ENCODE results near the gene MPP1. TPM values are rescaled to one million over a fixed set of nuclear protein-coding genes. Genes with fewer than 3 reads are reported as not detected.

MPP1 gene
- polyA plus RNA-seq, 1 experiment: 14.2 TPM

DNA sequence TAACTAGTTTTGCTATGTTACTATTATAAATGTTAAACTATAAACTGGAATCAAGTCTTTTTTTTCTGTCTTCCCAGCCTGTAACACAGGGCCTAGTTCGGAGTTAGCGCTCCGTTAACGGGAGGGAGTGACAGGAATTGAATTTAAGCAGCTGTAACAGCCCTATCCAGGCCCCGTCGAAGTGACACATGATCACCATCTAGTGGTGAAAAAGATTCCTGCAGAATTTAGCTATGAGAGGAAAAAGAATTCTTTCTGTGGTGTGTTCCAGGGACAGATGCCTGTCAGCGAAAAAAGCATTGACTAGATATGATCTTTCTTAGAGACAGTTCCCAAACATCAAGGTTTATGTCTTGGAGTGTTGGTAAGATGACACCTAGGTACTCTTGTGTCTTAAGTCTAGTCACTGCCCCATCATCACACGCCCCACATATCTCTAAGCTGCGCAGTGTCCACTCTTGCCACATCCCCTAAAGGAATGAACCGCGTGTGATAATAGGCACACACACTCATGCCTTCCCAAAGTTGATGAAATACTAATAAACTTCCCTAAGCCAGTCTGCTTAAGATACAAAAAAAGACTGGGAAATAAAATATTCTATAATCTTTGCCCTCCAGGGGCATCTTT is 56.5 kb downstream of the MPP1 start:
- no peaks in the 10 kb centered on the region for H3K36me3 ChIP-seq (ENCODE audit: control insufficient read depth, insufficient read depth, low read length)
- H3K27me3 ChIP-seq (ENCODE audit: control insufficient read depth, insufficient read depth, low read length): peaks cover 10% of the 10 kb centered on the region
- ChIA-PET CTCF (interaction anchor here (0.6 to 2.4 kb wide), 16 partner anchors 10 to 153 kb away, joined by 3 to 9 read pairs (median 4); partner anchors contain the start of gene DKC1), POLR2A (no interaction called here)
- TF ChIP-seq CTCF (IDR thresholded peaks at IDR 0.05; ENCODE audit: insufficient read depth, low read depth, low read length): peak; percentile 66
- no peak overlapping the region for H3K4me3 ChIP-seq (ENCODE audit: low read depth, low read length)
- DNase-seq (ENCODE audit: low read depth): no peak

DNA sequence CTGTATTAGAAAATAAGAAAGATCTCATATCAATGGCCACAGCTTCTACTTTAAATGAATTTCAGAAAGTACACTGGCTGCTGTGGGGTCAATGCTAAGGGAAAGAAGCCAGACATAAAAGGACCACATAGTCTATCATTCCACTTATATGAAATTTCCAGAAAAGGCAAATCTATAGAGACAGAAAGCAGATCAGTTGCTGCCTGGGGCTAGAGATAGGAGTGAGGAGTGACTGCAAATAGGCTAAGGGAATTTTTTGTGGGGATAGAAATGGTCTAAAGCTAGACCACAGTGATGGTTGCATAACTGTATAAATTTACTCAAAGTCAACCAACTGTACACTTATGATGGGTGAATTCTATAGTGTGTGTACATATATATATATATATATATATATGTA is 62.7 kb downstream of the MPP1 start:
- H3K4me3 ChIP-seq (ENCODE audit: low read depth, low read length): no peak overlapping the region
- TF ChIP-seq CTCF (IDR thresholded peaks at IDR 0.05; ENCODE audit: insufficient read depth, low read depth, low read length): no peak
- H3K27me3 ChIP-seq (ENCODE audit: control insufficient read depth, insufficient read depth, low read length): no peaks in the 10 kb centered on the region
- ChIA-PET CTCF (no interaction called here), POLR2A (no interaction called here)
- no peaks in the 10 kb centered on the region for H3K36me3 ChIP-seq (ENCODE audit: control insufficient read depth, insufficient read depth, low read length)
- no peak for DNase-seq (ENCODE audit: low read depth)

DNA sequence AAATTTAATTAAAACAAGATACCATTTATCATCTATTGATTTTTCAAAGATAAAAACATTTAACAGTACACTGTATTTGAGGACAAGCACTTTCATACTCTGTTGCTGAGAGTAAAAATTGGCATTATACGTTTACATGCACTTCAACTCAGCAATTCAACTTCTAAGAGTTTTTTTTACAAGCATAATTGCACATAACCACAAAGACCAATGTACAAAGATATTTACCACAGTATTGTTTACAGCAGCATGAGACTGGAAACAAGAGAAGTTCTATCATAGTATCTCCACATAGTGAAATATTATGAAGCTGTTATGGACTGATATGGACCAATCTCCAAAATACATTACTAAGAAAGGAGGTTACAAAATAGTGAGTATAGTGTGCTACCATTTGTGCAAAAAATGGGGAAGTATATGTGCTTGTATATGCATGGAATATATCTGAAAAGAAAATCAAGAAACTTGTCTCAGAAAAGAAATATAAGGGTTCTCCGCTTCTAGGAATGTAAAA is 65.3 kb downstream of the MPP1 start:
- DNase-seq (ENCODE audit: low read depth): no peak
- Histone ChIP-seq H3K36me3 (ENCODE audit: control insufficient read depth, insufficient read depth, low read length) (no peaks in the 10 kb centered on the region), H3K4me3 (ENCODE audit: low read depth, low read length) (no peak overlapping the region), H3K27me3 (ENCODE audit: control insufficient read depth, insufficient read depth, low read length) (no peaks in the 10 kb centered on the region)
- CTCF ChIA-PET: no interaction called here
- POLR2A ChIA-PET: no interaction called here
- no peak for TF ChIP-seq CTCF (IDR thresholded peaks at IDR 0.05; ENCODE audit: insufficient read depth, low read depth, low read length)

DNA sequence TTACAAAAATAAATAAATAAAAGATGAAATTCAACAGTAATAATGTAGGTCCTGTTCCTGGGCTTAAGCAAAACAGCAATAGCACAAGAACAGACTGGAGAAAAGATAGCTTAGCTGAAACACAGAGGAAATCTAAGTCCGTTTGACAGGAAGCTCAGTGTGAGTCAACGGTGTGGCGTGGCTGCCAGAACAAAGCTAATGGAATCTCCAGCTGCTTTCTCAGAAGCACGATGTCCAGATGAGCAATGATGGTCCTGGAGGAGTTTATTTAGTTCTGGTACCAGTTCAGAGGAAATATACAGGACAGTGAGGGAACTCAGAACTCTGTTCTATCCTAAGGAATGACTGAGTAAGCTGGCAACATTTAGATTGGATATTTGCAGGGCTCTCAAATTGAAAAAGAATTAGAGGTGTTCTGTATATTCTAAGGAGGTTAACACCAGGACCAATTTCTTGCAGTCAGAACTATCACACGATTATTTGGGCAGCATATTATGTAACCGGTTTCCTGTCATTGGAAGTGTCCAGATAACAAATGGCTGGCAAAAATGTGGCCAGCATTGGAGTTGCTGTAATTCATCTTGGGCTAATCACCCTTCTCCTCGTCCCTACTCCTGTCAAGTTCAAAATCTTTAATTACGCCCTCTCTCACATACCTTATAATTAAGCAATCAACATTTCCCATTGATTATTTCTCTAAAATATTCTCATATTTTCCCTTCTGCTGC is 67.1 kb downstream of the MPP1 start:
- no peak for DNase-seq (ENCODE audit: low read depth)
- no peak for TF ChIP-seq CTCF (IDR thresholded peaks at IDR 0.05; ENCODE audit: insufficient read depth, low read depth, low read length)
- H3K27me3 ChIP-seq (ENCODE audit: control insufficient read depth, insufficient read depth, low read length): no peaks in the 10 kb centered on the region
- H3K4me3 ChIP-seq (ENCODE audit: low read depth, low read length): no peak overlapping the region
- CTCF ChIA-PET: interaction anchor here (0.6 to 1.2 kb wide), 3 partner anchors 9 to 16 kb away, joined by 3 to 5 read pairs (median 3); no protein-coding TSS in a partner anchor
- H3K36me3 ChIP-seq (ENCODE audit: control insufficient read depth, insufficient read depth, low read length): no peaks in the 10 kb centered on the region
- POLR2A ChIA-PET: no interaction called here

- no peak for TF ChIP-seq CTCF (IDR thresholded peaks at IDR 0.05; ENCODE audit: insufficient read depth, low read depth, low read length)
- H3K27me3 ChIP-seq (ENCODE audit: control insufficient read depth, insufficient read depth, low read length): no peaks in the 10 kb centered on the region
- ChIA-PET CTCF (interaction anchor here (1.2 kb wide), 1 partner anchor 11 kb away, joined by 3 read pairs; no protein-coding TSS in a partner anchor), POLR2A (no interaction called here)
- H3K36me3 ChIP-seq (ENCODE audit: control insufficient read depth, insufficient read depth, low read length): no peaks in the 10 kb centered on the region
- no peak overlapping the region for H3K4me3 ChIP-seq (ENCODE audit: low read depth, low read length)
- DNase-seq (ENCODE audit: low read depth): no peak
These were observed 68.1 kb downstream of the MPP1 start for GRCh38 chrX:154737136-154737535.
